EL (cell line): ENCODE measurements around the gene PTH1R.

ENCODE experiments used
- DNase-seq: peaks from one replicate; pipeline ENCODE4 v3.0.0-alpha.2; 2016

PTH1R gene

DNA sequence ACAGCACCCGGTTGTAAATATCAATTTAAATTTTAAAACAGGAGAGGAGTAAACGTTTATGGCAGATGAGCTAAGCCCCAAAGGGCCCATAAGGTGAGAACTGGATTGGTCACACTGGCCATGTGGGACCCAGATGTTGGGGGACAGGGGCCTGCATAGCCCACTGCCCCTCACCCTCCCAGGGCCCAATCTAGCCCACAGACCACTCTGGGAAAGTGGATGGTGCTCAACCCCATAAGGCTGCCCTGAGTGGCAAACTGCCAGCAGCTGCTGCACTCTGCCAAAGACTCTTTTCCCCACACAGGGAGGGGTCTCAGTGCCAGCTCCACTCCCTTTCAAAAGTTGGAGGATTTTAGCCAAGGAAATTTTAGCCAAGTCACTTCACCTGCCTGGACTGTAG is 56.6 kb downstream of the PTH1R start:
- DNase-seq = no peak

DNA sequence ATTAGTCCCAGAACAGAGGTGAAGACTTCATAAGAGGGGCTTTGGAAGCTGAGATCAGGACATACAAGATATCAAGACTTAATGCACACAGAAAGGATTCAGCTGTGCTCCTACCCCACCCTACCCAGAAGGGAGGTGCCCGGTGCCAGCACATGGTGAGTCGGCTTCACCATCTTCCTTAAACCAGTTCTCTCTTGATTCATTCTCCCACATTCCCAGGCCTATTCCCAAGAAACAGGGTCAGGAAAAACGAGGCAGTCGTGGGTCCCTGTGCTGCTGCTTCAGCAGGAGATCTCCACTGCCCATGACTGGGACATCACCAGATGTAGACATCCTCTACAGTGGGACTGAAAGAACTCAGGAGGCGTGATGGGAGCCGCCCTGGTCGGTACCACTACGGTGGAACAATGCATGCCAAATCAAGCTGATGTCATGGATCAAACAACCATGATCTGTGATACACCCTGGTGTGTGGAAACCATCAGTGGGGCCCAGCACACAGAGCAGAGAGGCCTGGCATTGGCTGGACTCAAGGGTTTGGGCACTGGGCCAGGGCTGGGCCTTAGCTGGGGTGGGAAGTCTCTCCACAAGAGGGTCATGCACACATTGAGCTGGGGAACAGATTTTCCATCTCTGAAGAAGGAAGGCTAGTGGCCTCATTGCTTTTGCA is 57.1 kb downstream of the PTH1R start:
- peak; percentile 34 for DNase-seq

GRCh38 chr3:46935168-46935858 is 57.8 kb downstream of the PTH1R start:
- peak; percentile 98 for DNase-seq

DNA sequence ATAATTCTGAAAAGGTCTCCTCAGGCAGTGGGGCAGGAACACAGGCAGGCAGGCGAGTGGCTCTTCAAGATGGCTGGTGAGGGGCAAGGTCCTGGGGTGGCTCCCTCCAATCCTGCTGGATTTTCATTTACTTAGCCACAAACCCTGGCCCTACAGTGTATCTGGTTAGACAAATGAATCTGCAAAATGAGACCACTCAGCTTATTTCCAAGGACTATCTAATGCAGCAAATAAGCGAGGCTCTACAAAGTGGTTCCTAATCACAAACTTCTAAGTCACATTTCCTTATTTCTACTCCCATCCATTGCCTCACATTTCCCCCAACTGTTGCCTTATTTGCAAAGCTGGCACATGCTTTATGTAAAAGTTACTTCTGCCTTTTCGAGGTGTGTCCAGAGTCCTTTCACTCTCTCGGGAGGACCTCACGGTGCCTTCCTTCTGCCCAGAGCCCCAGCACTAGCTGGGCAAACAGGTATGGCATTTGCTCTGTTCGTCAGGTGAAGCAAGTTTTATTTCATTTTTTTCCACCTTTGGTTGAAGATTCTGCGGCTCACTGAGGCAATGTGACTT is 58.6 kb downstream of the PTH1R start:
- no peak for DNase-seq

- DNase-seq = peak; percentile 71
These were observed 59.3 kb downstream of the PTH1R start for GRCh38 chr3:46936733-46937250.

GRCh38 chr3:46938118-46938517 is 60.6 kb downstream of the PTH1R start:
- DNase-seq = no peak

GRCh38 chr3:46939578-46940445 is 62.3 kb downstream of the PTH1R start:
- no peak for DNase-seq

DNA sequence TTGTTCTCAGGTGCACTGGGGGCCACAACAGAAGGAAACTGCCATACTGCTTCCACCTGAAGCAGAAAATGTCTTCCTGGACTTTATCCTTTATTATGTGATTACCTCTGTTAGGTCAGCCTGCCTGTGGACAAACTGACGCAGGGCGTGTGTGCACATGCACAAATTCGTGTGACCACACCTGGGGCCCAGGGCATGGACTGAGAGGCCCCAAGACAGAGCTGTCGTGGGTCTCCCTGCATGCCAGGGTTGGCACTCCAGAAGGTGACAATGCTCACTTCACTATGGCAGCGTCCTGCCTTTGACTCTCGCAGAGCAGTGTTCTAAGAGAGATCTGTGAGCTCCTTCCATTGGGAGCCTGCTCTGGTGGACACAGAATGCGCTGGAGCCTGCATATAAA is 64.6 kb downstream of the PTH1R start:
- no peak for DNase-seq

DNA sequence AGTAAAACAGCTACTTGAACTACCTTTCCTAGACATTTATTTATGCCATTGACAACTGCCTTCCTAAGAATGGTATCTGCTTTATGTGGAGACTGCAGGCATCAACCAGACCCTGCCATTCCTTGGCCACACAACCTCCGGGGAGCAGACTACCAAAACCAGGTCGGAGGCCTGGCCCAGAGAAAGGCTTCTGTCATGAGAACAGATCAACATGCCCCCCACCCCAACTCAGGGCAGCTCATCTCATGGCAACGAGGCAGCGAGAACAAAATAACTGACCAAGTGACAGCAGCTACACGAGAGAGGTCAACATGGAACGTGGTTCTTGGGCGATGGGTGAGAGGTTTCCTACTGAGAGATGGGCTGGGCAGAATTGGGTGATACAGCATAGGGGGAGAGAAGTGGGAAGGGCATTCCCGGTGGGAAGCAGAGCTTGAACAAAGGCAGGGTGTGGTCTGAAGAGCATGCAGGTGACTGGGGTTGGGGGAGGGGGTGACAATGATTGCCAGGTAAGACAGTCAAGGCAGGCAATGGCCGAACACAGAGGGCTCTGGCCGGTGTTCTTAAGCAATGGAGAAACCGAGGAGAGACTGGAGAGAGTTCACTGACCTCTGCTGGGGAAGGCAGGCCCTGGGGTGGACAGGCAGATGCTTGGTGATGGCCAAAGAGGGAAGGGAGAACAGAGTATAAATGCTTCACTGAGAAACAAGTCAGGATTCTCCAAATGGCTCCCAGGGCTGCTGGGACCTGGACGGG is 65.1 kb downstream of the PTH1R start:
- no peak for DNase-seq

DNA sequence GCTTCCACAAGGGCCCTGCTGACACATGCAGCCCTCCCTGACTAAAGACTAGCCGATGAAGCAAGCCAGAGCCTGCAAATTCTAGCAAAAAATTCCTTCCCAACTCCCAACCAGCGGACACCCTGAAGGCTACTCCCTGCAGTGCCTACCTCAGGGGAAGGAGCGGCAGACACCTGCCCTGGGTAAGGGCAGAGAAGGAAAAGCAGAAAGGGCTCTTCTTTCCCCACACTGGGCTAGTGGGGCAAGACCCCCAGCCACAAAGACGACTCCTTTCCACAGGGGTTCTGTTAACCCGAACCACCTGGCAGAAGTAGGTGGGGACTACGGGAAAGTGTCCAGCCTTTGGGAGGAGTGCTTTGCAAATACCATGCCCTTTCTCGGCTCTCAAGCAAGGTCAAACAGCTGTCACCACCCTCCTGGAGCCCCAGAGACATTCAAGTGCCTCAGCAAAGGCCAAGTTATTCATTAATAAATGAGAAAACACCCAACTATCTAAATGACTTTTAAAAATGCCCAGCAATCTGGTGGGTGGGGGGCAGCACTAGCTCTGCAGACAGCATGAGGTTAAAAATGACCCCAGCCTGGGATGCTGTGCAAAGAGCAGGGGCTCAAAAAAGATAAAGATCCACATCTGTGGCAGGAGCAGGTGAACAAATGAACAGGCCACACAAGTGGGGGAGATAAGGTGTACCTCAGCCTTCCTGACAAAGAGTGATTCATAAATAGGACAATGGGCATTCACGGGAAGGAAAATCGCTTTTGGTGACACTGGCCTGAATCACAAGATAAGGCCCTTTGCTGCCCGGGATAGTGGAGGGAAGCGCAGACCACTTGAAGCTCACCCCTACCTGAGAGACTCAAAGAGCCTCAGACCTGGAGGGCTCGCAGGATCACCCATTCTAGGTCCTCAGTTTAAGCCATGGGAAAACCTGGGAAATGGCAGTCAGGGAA is 66.0 kb downstream of the PTH1R start:
- no peak for DNase-seq

- no peak for DNase-seq
These were observed 66.7 kb downstream of the PTH1R start for GRCh38 chr3:46944191-46944590.

GRCh38 chr3:46946416-46946815 is 68.9 kb downstream of the PTH1R start:
- DNase-seq = no peak

DNA sequence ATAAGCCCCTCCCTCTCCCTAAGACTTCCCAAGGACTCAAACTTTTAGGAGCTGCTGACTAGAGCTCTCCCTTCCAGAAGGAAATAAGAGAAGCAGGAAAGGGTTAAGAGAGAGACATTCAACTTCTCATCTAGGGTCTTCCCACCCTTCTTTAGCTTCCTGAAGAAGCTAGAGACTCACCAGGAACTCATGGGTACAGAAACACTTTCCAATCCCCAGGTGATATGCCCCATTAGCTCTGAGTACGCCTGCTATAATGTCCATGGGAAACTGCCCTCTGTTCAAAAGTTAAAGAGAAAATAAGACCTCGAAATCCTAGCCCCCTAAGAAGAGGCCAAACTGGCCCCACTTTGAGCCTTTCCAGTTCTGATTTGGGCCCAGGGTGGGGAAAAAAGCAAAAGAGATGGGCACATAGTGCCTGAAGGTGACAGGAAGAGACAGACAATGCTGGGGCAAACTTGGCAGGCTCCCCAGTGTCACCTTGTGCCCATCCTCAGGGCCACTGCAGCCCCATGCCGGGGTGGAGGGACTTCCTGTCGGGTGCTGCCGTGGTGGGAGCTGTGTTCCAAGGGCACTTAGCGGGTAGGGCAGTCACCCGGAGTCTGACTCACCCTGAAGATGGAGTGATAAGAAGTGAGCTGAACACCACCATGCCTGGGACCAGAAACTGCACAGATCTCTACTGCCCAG is 69.5 kb downstream of the PTH1R start:
- DNase-seq = peak; percentile 83

- DNase-seq = no peak
These were observed 70.0 kb downstream of the PTH1R start for GRCh38 chr3:46947546-46947901.

DNA sequence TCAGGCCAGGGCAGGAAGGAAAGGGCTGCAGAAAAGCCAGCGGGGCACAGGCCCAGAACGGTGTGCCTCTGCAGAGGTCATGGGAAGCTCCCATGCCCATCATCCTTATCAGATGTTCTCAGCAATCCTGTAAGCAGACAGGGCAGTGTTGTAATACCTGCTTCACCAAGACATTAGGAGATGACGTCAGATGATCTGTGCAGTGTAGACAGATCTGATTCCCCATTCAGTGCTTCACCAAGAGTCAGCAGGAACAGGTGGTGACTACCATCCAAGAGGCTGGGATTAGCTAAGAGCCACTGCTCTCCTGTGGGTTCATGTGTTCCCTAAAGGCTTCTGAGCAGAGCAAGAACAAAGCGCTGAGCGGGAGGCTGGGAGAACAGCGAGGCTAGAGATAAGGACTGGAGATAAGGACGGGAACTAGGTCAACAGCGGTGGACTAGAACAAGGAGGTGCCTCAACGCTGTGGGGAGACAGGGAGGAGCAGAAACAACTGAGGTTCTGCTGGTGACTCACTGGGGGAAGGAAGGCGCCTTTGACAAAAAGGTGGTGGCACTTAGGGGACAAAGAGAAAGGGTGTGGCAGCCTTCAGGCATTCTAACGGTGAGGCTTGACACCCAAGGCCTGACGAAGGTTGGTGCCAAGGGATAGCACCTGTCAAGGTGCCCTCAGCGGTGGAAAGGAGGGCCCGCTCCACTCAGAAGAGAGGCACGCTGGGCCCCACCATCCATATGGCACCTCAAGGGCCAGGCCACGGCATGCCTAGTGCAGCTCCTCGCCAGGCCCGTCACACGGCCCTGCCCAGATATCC is 70.7 kb downstream of the PTH1R start:
- DNase-seq = no peak

GRCh38 chr3:46948830-46949671 is 71.5 kb downstream of the PTH1R start:
- DNase-seq = no peak

- DNase-seq = no peak
These were observed 72.7 kb downstream of the PTH1R start for GRCh38 chr3:46950177-46950576.

GRCh38 chr3:46950650-46951241 is 73.2 kb downstream of the PTH1R start:
- DNase-seq = no peak
